NCI-H226 (cell line): ENCODE data around the gene UBE2O.
A peak's percentile ranks its signal among the peaks of the same experiment; 100 is the strongest.
"Not testable (repeated sequence)": the region's sequence is repeated elsewhere in the genome, so short reads cannot be mapped to it uniquely, and the experiment has no call there.

Experiments
- DNase-seq: peaks from one replicate; pipeline ENCODE4 v3.0.0-alpha.2; 2015

Gene UBE2O

DNA sequence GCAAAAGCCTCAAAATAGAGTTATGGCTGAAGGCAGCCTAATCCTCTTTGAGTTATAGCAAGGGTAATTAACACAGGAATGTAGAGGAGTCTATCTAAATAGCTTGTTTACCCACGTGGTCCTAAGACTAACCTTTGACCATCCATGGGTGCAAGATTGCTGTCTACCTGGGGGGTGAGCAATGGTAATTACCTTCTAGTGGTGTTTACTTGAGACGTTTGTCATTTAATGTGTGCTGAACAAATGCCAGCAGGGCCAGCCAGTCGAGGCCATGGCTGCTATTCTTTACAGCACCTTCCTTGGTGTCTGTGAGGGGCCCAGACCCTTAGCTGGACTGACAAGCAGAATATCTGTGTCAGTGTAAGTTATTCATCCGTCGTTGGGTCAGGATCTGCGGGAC, 85.3 kb downstream of the UBE2O start:
- no peak for DNase-seq

DNA sequence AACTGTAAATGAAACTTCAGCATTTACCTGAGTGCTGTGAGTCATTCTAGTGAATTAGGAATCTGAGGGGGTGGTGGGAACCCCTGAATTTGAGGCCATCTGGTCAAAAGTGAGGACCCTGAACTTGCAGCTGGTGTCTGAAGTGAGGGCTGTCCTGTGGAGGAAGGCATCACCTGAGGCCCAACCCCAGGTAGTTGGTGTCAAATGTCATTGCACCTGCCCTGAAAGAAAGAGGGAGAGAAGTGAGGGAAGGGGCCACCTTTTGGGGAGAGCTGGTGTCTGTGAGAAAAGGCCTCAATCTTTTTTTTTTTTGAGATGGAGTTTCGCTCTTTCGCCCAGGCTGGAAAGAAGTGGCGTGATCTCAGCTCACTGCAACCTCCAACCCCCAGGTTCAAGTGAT, 86.7 kb downstream of the UBE2O start:
- DNase-seq, result no peak

DNA sequence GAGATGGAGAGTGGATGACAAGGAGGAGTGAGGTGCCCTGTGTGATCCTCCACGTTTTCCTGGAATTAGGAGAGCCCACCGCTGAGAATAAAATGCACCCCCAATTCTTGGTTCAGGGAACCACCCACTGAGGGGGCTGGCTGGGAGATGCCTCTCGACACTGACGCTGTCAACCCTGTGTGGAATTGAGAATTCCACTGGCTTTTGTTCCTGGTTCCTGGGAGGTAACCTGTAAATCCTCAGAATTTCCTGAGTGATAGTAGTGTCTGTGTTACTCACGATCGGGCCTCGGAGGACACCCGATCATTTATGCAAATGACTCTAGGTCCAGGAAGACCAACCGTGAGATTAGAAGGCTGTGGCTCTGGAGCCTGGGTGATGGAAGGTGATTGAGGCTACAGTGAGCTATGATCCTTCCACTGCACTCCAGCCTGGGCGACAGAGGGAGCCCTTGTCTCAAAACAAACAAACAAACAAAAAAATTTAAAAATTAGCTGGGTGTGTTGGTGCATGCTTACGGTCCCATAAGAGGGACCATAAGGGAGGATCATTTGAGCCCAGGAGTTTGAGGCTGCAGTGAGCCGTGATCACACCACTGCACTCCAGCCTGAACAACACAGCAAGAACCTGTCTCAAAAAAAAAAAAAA, 87.6 kb downstream of the UBE2O start:
- no peak for DNase-seq

DNA sequence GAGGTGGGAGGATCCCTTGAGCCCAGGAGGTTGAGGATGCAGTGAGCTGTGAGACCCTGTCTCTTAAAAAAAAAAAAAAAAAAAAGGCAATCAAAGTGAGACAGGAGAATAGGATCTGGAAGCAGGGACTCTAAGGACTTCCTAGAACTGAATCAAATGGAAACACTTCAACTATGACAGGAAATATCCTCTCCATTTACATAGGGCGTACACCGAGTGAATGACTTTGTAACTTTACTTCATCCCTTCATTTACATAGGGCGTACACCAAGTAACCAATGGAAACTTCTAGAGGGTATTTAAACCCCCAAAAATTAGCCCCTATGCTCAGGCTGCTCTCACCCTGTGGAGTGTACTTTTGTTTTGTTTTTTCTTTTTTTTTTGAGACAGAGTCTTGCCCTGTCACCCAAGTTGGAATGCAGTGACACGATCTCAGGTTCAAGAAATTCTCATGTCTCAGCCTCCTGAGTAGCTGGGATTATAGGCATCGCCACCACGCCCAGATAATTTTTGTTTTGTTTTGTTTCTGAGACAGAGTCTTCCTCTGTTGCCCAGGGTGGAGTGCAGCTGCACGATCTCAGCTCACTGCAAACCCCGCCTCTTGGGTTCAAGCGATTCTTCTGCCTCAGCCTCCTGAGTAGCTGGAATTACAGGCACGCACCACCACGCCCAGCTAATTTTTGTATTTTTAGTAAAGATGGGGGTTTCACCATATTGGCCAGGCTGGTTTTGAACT, 89.7 kb downstream of the UBE2O start:
- no peak for DNase-seq

DNA sequence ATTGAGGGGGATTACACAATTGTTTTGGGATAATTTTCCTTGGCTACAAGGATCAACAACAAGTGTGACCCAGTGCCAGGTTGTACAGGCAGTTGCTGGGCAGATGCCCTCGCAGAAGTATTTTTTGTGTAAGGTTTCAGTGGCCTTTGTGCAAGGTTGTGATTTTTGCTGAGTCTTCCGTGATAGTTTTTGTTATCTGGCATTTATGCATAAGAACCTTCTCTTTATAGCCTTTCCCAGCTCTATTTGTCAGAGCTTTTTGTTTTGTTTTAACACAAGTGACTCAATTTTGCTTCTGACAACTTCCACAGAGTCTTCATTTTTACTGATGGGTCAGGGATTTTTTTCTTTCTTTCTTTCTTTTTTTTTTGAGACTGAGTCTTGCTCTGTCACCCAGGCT, 92.5 kb downstream of the UBE2O start:
- DNase-seq, result no peak

DNA sequence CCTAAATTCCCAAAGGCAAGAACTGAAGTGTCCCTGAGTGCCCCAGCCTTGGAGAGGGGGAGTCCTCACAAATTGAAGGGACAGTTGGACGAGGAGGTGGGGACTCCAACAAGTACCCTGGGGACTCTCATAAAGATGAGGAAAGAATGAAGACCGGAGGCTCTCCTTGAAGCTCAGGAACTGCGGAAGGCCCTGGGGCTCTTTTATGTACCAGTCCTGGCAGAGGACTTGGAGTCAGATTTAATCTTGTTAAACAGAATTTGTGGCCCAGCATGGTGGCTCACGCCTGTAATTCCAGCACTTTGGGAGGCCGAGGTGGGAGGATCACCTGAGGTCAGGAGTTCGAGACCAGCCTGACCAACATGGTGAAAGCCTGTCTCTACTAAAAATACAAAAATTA, 93.2 kb downstream of the UBE2O start:
- not testable (repeated sequence) for DNase-seq

DNA sequence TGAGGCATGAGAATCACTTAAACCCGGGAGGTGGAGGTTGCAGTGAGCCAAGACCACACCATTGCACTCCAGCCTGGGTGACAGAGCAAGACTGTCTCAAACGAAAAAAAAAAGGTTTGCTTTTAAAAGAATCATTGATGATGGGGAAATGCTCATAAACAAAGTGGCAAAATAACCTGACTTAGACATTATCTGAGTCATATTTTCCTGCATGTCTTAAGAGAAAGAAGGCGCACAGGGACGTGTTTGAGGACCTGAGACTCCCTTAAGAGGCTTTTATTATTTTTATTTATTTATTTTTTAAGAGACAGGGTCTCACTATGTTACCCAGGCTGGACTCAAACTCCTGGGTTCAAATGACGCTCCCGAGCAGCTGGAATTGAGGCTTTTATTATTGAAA, 93.6 kb downstream of the UBE2O start:
- no peak for DNase-seq

DNA sequence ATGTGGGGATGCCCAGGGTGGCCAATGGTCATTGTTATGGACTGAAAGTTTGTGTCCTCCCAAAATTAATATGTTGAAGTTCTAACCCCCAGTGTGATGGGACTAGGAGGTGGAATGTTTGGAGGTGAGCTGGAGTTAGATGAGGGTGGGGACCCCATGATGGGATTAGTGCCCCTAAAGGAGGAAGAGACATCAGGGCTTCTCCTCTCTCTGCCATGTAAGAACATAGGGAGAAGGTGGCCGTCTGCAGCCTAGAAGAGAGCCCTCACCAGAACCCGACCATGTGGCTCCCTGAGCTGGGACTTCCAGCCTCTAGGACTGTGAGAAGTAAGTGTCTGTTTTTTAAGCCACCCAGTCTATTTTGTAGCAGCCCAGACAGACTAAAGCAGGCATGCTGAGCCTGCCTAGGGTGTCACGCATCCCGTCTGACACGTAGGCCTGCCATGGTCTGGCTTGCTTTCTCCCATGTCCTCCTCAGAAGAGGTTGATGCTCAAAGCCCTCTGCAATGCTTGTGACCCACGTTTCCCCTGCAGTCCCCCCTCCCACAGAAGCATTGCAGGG, 95.3 kb downstream of the UBE2O start:
- DNase-seq, result no peak

DNA sequence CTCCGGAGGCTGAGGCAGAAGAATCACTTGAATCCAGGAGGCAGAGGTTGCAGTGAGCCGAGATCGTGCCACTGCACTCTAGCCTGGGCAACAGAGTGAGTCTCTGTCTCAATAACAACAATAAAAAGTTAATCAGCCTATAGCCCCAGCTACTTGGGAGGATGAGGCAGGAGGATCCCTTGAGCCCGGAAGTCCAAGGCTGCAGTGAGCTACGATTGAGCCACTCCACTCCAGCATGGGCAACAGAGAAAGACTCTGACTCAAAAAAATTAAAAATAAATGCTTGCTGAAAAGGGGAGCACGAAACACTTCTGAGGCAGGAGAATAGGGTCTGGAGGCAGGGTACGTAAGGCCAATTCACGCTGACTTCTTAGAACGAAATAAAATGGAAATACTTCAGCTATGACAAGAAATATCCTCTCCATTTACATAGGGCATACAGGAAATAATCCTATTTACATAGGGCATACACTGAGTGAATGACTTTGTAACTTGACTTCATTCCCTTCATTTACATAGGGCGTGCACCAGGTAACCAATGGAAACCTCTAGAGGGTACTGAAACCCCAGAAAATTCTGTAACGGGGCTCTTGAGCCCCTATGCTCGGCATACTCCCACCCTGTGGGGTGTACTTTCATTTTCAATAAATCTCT, 96.0 kb downstream of the UBE2O start:
- DNase-seq, result no peak

DNA sequence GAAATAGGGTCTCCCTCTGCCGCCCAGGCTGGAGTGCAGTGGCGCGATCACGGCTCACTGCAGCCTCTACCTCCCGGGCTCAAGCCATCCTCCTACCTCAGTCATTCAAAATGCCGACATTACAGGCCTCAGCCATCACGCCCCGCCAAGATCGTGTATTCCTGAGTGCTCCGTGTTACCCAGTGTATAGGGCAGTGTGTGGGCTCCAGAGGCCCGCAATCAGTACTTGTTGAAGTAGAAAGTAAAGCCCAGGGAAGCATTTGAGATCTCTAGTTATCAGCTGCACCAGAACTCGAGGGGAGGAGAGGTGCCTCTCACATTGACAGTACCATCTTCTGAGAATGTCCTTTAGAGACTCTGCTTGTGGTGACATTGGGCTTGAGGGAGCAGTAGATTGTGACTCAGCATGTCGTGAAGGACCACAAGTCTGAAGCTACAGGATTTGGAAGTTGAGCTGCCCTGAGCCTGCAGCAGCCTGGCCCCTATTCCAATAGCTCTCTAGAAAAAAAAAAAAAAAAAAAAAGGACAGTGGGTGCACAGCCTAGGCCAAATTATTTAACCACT, 98.1 kb downstream of the UBE2O start:
- DNase-seq, result no peak

DNA sequence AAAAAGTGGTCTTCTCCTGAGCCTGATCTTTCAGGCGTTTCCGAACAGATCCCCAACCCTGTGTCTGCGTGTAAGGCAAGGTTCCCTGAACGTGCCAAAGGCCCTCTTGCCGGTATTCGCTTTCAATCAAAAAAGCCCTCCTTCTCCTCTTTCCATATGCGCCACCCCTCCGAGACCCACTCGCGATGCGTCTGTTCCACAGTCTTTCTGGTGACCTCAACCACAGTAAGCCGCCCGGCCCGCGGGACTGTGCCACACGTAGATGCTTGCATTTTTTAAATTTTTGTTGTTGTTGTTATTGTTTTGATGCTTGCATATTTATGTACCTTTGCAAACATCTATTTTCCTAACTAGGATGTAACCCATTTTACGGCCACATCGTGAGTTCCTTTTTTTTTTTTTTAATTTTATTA, 98.6 kb downstream of the UBE2O start:
- DNase-seq, result no peak

DNA sequence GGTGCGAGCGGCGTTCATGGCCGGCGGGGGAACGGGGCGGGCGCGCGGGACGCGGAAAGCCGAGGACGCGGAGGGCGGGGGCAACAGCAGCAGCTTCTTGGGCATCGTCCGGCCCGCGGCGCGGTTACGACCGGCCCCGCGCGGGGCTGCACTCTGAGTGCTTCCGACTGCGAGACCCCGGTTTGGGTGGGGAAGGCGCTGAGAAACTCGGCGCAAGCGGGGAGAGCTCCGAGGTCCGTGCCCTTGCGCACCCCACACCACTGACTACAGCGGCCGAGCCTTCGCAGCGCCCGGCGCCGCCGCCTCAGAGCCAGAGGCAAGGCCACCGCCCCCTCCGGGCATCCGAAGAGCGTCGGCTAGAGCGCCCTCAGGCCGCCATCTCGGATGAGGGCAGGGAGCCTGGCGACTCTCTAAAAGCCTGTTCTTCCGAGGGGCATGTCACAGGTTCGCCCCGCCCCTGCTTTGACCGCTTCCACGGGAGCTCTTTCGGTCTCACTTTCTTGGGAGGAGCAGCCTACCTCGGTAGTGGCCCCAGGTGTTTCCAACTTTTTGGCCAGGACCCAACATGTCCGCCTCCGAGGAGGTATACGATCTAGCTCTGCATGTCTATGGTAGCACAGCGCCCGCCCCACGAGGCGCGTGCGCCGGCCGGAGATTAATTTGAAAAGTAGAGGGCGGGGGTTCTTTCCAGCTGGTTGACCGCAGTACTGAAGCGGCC, 99.2 kb downstream of the UBE2O start, which contains the start of gene PRPSAP1:
Gene PRPSAP1, minus strand, starts transcription at position 318 of the 718 bp plus-strand sequence. Its CDS starts 213 bp downstream, at position 105.
- DNase-seq, result peak; percentile 90

DNA sequence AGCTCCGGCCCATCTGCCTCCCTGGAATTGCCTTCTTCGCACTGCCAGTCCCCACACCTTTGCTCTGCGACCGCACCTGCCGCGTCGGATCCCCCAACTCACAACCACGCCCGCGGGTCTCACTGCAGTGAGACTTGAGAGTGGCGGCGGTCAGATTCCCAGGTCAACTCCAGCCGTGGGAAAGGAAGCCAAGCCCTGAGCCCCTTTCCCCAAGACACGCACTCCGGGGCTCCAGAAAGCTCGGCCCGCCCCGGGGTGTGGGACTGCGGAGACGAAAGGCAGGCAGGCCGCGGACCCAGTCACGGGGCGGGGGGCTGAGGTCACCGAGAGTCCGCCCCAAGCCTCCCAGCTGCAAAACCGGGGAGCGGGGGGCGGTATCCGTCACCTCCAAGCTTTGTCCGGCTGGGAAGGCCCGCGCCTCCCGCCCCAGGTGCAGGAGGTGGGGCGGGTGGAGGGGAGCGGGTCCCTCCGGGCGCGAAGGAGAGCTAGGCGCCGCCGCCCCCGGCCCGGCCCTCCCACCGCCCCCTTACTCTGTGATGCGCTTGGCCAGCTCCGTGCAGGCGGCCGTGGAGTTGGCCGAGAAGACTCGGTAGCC, 99.9 kb downstream of the UBE2O start:
- no peak for DNase-seq

DNA sequence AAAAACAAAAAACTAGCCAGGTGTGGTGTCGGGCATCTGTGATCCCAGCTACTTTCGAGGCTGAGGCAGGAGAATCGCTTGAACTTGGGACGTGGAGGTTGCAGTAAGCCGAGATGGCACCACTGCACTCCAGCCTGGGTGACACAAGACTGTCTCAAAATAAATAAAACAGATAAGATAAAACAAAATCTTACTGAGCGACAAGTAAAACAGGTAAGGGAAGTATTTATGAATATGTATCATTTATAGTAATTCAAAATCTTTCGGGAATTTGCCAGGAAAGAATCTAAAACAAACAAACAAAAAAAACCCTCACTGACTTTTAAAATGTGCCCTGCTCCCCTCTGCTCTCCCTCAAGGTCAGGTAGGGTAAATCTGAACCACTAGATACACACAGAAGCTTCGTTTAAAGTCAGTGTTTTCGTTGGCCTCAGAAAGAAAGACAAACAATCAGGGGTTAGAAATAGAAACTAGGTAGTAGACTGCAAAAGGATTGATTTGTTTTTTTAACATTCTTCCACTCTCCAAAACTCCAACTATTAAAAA, 101.4 kb downstream of the UBE2O start:
- no peak for DNase-seq

DNA sequence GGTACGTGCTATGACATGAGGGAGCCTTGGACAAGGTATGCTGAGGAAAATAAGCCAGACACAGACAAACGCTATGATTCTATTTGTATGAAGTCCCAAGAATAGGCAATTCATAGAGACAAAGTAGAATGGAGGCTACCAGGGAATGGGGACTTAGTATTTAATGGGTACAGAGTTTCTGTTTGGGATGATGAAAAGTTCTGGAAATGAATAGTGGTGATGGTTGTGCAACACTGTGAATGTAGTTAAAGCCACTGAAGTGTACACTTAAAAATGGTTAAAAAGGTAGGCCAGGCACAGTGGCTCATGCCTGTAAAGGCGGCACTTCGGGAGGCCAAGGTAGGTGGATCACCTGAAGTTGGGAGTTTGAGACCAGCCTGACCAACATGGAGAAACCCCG, 102.5 kb downstream of the UBE2O start:
- no peak for DNase-seq

DNA sequence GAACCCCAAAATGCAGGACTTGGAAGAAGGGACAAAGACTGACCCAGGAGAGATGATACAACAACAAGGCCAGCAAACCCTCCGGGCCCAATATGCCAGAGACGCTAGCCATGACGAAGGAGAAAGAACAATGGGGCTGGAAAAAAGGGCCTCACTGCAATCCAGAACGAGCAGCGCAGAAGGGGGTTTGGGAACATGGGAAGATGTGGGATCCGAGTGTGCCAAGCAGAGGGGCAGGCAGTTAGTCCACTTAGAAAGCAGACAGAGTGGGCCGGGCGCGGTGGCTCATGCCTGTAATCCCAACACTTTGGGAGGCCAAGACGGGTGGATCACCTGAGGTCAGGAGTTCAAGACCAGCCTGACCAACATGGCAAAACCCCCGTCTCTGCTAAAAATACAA, 106.0 kb downstream of the UBE2O start:
- DNase-seq, result not testable (repeated sequence)

DNA sequence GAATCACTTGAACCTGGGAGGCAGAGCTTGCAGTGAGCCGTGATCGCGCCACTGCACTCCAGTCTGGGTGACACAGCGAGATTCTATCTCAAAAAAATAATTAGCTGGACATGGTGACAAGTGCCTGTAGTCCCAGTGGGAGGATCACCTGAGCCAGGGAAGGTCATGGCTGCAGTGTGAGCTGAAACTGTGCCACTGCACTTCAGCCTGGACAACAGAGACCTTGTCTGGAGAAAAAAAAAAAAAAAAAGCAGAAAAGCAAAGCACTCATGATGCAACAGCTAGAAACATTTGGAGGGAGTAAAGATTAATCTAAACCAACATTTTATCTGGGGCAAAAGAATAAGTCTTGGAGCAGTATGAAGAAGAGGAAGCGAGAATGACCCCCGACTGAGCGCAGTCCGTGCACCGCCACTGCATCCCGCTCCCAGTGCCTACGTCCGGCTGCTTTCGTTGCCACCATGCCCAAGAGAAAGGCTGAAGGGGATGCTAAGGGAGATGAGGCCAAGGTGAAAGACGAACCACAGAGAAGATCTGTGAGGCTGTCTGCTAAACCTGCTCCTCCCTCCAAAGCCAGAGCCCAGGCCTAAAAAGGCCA, 107.5 kb downstream of the UBE2O start:
- DNase-seq, result no peak

DNA sequence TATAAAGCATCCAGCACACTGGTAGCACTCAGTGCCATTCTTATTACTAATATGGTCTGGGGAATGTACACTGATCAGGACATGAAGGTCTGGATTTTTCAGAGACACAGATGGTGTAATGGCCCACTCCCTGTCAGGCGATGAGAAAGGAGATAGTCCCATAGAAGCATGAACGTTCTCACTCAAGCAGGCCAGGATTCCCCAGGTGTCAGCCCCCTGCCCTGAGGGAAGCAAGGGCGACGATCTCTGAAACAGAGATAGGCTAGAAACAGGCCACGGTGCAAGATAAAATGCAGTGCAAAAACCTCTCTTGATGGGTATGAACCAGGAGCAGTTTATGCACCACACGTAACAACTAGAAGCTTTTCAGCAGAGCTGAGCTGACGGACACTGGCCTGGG, 109.8 kb downstream of the UBE2O start:
- no peak for DNase-seq

DNA sequence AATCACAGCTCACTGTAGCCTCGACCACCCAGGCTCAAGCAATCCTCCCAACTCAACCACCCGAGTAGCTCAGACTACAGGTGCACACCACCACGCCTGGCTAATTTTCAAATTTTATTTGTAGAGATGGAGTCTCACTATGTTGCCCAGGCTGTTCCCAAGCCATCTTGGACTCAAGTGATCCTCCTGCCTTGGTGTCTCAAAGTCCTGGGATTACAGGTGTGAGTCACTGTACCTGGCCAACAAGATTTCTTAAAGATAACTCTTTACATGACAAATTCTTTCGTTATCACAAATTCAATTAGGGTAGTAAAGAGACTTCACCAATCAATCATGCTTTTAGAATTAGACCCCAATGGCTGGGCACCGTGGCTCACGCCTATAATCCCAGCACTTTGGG, 111.7 kb downstream of the UBE2O start:
- no peak for DNase-seq
